OCI-LY3 (cell line): Measurements from ENCODE around the gene PEAK1.

Experiments
- H2AFZ ChIP-seq: fragments of 200-600, 300-600 bp; shearing (Covaris generic); 2 replicates; pipeline ENCODE4 v1.6.0; 2014; ENCODE audit warnings: antibody characterized with exemption, low read depth, low read length
- H3K27ac ChIP-seq: fragments of 200-600, 300-600 bp; sonication (generic); 2 replicates; pipeline ENCODE4 v1.5.1; 2014; ENCODE audit warnings: mild to moderate bottlenecking, low read length, moderate library complexity, mixed read lengths
- H3K27me3 ChIP-seq: fragments of 200-600, 300-600 bp; sonication (generic); 2 replicates; pipeline ENCODE4 v1.6.1; 2014; ENCODE audit warnings: low read depth, low read length, mixed read lengths
- H3K36me3 ChIP-seq: fragments of 200-600, 300-600 bp; sonication (generic); replicated peaks from 2 replicates; pipeline ENCODE3; 2014; ENCODE audit warnings: low read depth, low read length, mixed read lengths
- H3K4me1 ChIP-seq: fragments of 300-600, 200-600 bp; sonication (generic); 2 replicates; pipeline ENCODE4 v1.6.1; 2014; ENCODE audit warnings: low read length, mixed read lengths
- H3K4me2 ChIP-seq: fragments of 200-600, 300-600 bp; sonication (generic); 2 replicates; pipeline ENCODE4 v1.6.1; 2014; ENCODE audit warnings: low read length, mixed read lengths
- H3K4me3 ChIP-seq: fragments of 300-600, 200-600 bp; sonication (generic); 2 replicates; pipeline ENCODE4 v1.5.1; 2014; ENCODE audit warnings: antibody characterized with exemption, mild to moderate bottlenecking, low read length, moderate library complexity
- H3K79me2 ChIP-seq: fragments of 300-600, 200-600 bp; shearing (Covaris generic); 2 replicates; pipeline ENCODE4 v1.6.1; 2014; ENCODE audit warnings: mild to moderate bottlenecking, low read length, mixed read lengths
- H3K9ac ChIP-seq: fragments of 300-600, 200-600 bp; shearing (Covaris generic); 2 replicates; pipeline ENCODE4 v1.6.0; 2014; ENCODE audit warnings: mild to moderate bottlenecking, low read length, moderate library complexity
- H3K9me3 ChIP-seq: fragments of 200-600, 300-600 bp; shearing (Covaris generic); 2 replicates; pipeline ENCODE4 v1.6.1; 2014; ENCODE audit warnings: low read length, mixed read lengths; ENCODE audit not compliant: insufficient read depth
- H4K20me1 ChIP-seq: fragments of 200-600, 300-600 bp; sonication (generic); 2 replicates; pipeline ENCODE4 v1.6.1; 2016; ENCODE audit warnings: low read length, mixed read lengths; ENCODE audit not compliant: insufficient read depth
- EZH2phosphoT487 ChIP-seq: fragments of 200-600 bp; shearing (Covaris generic); IDR thresholded peaks from 2 replicates; pipeline ENCODE4 v1.6.1; 2018; ENCODE audit warnings: antibody characterized with exemption, mixed run types, low read depth
- TF ChIP-seq, protein P1 (sequence below): fragments of 200-600, 300-600 bp; sonication (generic); IDR thresholded peaks from 2 replicates; pipeline ENCODE4 v1.5.1; 2014; ENCODE audit warnings: antibody characterized with exemption, low read length, low read depth

Gene PEAK1

GRCh38 chr15:77375133-77375532, 44.8 kb downstream of the PEAK1 start:
- TF ChIP-seq EZH2phosphoT487, result no peak
- TF ChIP-seq, protein P1, sequence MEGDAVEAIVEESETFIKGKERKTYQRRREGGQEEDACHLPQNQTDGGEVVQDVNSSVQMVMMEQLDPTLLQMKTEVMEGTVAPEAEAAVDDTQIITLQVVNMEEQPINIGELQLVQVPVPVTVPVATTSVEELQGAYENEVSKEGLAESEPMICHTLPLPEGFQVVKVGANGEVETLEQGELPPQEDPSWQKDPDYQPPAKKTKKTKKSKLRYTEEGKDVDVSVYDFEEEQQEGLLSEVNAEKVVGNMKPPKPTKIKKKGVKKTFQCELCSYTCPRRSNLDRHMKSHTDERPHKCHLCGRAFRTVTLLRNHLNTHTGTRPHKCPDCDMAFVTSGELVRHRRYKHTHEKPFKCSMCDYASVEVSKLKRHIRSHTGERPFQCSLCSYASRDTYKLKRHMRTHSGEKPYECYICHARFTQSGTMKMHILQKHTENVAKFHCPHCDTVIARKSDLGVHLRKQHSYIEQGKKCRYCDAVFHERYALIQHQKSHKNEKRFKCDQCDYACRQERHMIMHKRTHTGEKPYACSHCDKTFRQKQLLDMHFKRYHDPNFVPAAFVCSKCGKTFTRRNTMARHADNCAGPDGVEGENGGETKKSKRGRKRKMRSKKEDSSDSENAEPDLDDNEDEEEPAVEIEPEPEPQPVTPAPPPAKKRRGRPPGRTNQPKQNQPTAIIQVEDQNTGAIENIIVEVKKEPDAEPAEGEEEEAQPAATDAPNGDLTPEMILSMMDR, result no peak
- Histone ChIP-seq H2AFZ (no peak overlapping the region), H3K9me3 (no peaks in the 10 kb centered on the region), H3K4me3 (no peak overlapping the region), H3K27ac (no peak overlapping the region), H3K27me3 (no peaks in the 10 kb centered on the region), H4K20me1 (peaks cover 28% of the 10 kb centered on the region), H3K9ac (no peak overlapping the region), H3K79me2 (peaks cover 33% of the 10 kb centered on the region), H3K4me2 (no peak overlapping the region), H3K4me1 (peaks cover 25% of the 10 kb centered on the region), H3K36me3 (no peaks in the 10 kb centered on the region)

DNA sequence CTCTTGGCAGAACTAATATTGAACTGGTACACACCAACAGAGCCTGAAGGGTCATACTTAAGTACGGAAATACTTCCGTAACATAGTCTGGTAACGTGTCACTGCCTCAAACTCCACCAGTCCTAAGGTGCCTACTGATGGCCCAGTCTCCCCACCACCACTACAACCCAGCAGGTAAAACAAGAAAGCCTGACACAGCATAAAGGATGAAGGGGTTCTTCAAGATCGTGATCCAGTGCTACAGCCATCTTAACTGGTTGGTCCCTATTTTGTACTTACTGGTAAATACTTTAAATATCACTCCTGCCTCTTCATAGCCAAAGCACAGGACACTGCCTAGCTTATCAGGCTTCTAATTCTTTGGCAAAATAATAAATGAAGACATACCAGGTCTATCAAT, 46.5 kb downstream of the PEAK1 start:
- Histone ChIP-seq H4K20me1 (peaks cover 30% of the 10 kb centered on the region), H3K36me3 (no peaks in the 10 kb centered on the region), H3K4me3 (no peak overlapping the region), H2AFZ (no peak overlapping the region), H3K4me2 (no peak overlapping the region), H3K27me3 (no peaks in the 10 kb centered on the region), H3K79me2 (peaks cover 41% of the 10 kb centered on the region), H3K4me1 (peaks cover 42% of the 10 kb centered on the region), H3K9ac (no peak overlapping the region), H3K9me3 (no peaks in the 10 kb centered on the region), H3K27ac (no peak overlapping the region)
- TF ChIP-seq, protein P1, result no peak
- TF ChIP-seq EZH2phosphoT487, result no peak

DNA sequence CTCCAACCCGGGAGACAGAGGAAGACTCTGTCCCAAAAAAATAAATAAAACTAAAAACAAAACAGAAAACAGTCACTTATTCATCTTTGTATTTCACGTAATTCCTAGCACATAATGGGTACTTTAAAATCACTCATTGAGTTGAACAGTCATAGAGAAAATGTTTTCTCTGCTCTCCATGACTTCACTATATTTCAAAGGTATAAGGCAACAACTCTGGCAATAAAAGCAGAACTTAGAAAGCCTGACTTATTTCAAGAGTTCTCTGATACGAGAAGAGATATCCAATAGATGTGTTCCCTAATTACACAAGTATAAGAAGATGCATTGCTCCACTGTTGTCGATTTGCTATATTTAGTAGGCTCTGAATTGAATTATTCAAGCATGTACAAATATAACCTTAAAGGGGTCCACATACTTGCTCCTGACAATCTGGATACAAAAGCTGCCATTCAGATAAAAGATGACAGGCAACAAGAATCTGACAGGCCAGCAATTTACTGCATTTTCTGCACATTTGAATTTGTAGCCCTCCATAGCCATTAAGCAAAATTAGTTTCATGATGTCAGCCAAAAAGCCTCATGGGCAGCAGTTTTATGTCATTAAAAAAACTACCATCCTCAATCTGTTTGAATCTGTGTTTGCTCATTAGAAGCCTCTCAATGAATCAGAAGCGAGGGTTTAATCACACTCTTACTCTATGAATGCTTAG, 47.9 kb downstream of the PEAK1 start:
- Histone ChIP-seq H3K36me3 (no peaks in the 10 kb centered on the region), H4K20me1 (peaks cover 27% of the 10 kb centered on the region), H3K4me2 (peak overlapping the region; percentile 73), H3K9me3 (no peaks in the 10 kb centered on the region), H3K4me1 (peaks cover 42% of the 10 kb centered on the region), H3K27ac (peak overlapping the region; percentile 41), H3K27me3 (no peaks in the 10 kb centered on the region), H2AFZ (no peak overlapping the region), H3K4me3 (peak overlapping the region; percentile 46), H3K9ac (no peak overlapping the region), H3K79me2 (peaks cover 38% of the 10 kb centered on the region)
- TF ChIP-seq EZH2phosphoT487, result no peak
- TF ChIP-seq, protein P1, result no peak

DNA sequence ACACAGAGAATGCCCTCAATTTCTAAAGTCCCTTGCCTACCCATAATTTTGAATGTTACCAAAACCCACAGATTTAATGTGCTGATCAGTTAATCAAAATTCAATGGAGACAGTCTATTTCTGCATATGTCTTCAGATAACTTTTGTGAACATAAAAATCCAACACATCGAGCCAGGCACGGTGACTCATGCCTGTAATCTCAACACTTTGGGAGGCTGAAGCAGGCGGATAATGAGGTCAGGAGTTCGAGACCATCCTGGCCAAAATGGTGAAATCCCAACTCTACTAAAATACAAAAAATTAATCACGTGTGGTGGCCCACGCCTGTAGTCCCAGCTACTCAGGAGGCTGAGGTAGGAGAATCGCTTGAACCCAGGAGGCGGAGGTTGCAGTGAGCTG, 49.3 kb downstream of the PEAK1 start:
- Histone ChIP-seq H4K20me1 (peaks cover 27% of the 10 kb centered on the region), H3K36me3 (no peaks in the 10 kb centered on the region), H3K79me2 (peaks cover 35% of the 10 kb centered on the region), H3K4me3 (no peak overlapping the region), H3K9ac (no peak overlapping the region), H3K27me3 (no peaks in the 10 kb centered on the region), H3K4me1 (peaks cover 42% of the 10 kb centered on the region), H3K9me3 (no peaks in the 10 kb centered on the region), H3K27ac (no peak overlapping the region), H2AFZ (no peak overlapping the region), H3K4me2 (no peak overlapping the region)
- TF ChIP-seq, protein P1, result no peak
- TF ChIP-seq EZH2phosphoT487, result no peak
